Epithelial cell of prostate (primary cell): ENCODE measurements around the gene ZNF792.
"Not testable (repeated sequence)": the region's sequence is repeated elsewhere in the genome, so short reads cannot be mapped to it uniquely, and the experiment has no call there.

Experiments used
- DNase-seq: peaks from one replicate; pipeline ENCODE4 v3.0.0-alpha.2; 2011; ENCODE audit warnings: low read depth, low spot score
- H3K27ac ChIP-seq: fragments of 450-650 bp; 2 replicates; pipeline ENCODE4 v1.5.1; 2017; ENCODE audit warnings: mild to moderate bottlenecking

Gene ZNF792

GRCh38 chr19:34999498-35000337 is 35.7 kb upstream of the ZNF792 start, which contains the start of gene GRAMD1A:
Gene GRAMD1A (plus strand): TSS chr19:35000323. CDS start chr19:35000479, 156 bp downstream.
- H3K27ac ChIP-seq = peak within 1 kb of the TSS; percentile 78
- DNase-seq = no peak

- H3K27ac ChIP-seq = peak overlapping the region; percentile 78
- no peak for DNase-seq
These were observed 34.9 kb upstream of the ZNF792 start for GRCh38 chr19:34998777-34999497.

GRCh38 chr19:34998224-34998623 is 34.2 kb upstream of the ZNF792 start:
- DNase-seq, H3K27ac ChIP-seq: not testable (repeated sequence)

- H3K27ac ChIP-seq = no peak overlapping the region
- no peak for DNase-seq
These were observed 33.1 kb upstream of the ZNF792 start for GRCh38 chr19:34997071-34997617.

GRCh38 chr19:34995551-34995950 is 31.5 kb upstream of the ZNF792 start:
- no peak for DNase-seq
- no peak overlapping the region for H3K27ac ChIP-seq

- no peak for DNase-seq
These were observed 30.9 kb upstream of the ZNF792 start for GRCh38 chr19:34994643-34995541.

GRCh38 chr19:34994286-34994642 is 30.2 kb upstream of the ZNF792 start:
- DNase-seq = no peak
- H3K27ac ChIP-seq = no peak overlapping the region

More at GRCh38 chr19:34994643-34995541, 30.9 kb upstream of the ZNF792 start:
- no peak overlapping the region for H3K27ac ChIP-seq

- DNase-seq, H3K27ac ChIP-seq: not testable (repeated sequence)
These were observed 28.6 kb upstream of the ZNF792 start for GRCh38 chr19:34992582-34992981.

- DNase-seq = no peak
- H3K27ac ChIP-seq = no peak overlapping the region
These were observed 27.7 kb upstream of the ZNF792 start for GRCh38 chr19:34991542-34992333.

GRCh38 chr19:34990578-34991192 is 26.7 kb upstream of the ZNF792 start:
- no peak for DNase-seq
- H3K27ac ChIP-seq = no peak overlapping the region

GRCh38 chr19:34989298-34989697 is 25.3 kb upstream of the ZNF792 start:
- H3K27ac ChIP-seq = no peak overlapping the region
- no peak for DNase-seq

- no peak for DNase-seq
- H3K27ac ChIP-seq = no peak overlapping the region
These were observed 24.1 kb upstream of the ZNF792 start for GRCh38 chr19:34988119-34988518.

GRCh38 chr19:34985249-34986022 is 21.4 kb upstream of the ZNF792 start:
- DNase-seq = no peak
- H3K27ac ChIP-seq = no peak overlapping the region

GRCh38 chr19:34984287-34984686 is 20.3 kb upstream of the ZNF792 start:
- no peak overlapping the region for H3K27ac ChIP-seq
- no peak for DNase-seq

GRCh38 chr19:34983786-34984185 is 19.8 kb upstream of the ZNF792 start:
- DNase-seq = no peak
- no peak overlapping the region for H3K27ac ChIP-seq

- no peak for DNase-seq
- no peak overlapping the region for H3K27ac ChIP-seq
These were observed 18.2 kb upstream of the ZNF792 start for GRCh38 chr19:34982275-34982674.

- H3K27ac ChIP-seq = no peak overlapping the region
- no peak for DNase-seq
These were observed 16.0 kb upstream of the ZNF792 start for GRCh38 chr19:34979819-34980640.
